Measurements from ENCODE around the gene RLIM.

RLIM gene

DNA sequence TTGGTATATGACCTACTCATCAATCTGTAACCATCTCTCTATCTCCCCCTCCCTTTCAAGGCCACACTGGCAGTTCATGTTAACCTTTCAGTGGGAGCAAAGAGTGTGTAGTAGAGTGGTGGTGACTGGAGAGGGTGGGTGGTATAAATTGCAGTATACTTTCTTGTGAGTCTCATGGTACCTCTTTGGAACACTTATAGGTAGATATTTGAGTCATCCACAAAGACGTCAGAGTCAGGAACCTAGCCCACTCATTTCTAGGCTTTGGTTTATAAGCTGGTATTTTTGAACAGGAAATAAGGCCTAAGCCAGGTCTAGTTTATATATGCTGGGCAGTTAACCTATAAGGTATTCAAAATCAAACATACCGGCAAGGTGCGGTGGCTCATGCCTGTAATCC, 36.3 kb downstream of the RLIM start:
- DNase-seq (ENCODE audit: low read depth), result no peak
- TF ChIP-seq POLR2A (IDR thresholded peaks at IDR 0.05; ENCODE audit: extremely low read depth, insufficient read length) (no peak), MYC (IDR thresholded peaks at IDR 0.05; ENCODE audit: low read depth, low read length) (no peak)
- TF ChIP-seq, protein P1, sequence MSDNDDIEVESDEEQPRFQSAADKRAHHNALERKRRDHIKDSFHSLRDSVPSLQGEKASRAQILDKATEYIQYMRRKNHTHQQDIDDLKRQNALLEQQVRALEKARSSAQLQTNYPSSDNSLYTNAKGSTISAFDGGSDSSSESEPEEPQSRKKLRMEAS (IDR thresholded peaks at IDR 0.05; ENCODE audit: low read depth, low read length), result no peak
- TF ChIP-seq, protein P2, sequence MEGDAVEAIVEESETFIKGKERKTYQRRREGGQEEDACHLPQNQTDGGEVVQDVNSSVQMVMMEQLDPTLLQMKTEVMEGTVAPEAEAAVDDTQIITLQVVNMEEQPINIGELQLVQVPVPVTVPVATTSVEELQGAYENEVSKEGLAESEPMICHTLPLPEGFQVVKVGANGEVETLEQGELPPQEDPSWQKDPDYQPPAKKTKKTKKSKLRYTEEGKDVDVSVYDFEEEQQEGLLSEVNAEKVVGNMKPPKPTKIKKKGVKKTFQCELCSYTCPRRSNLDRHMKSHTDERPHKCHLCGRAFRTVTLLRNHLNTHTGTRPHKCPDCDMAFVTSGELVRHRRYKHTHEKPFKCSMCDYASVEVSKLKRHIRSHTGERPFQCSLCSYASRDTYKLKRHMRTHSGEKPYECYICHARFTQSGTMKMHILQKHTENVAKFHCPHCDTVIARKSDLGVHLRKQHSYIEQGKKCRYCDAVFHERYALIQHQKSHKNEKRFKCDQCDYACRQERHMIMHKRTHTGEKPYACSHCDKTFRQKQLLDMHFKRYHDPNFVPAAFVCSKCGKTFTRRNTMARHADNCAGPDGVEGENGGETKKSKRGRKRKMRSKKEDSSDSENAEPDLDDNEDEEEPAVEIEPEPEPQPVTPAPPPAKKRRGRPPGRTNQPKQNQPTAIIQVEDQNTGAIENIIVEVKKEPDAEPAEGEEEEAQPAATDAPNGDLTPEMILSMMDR (IDR thresholded peaks at IDR 0.05; ENCODE audit: low read depth, low read length), result no peak
- H3K4me3 ChIP-seq (ENCODE audit: low read depth, low read length), result no peak overlapping the region

DNA sequence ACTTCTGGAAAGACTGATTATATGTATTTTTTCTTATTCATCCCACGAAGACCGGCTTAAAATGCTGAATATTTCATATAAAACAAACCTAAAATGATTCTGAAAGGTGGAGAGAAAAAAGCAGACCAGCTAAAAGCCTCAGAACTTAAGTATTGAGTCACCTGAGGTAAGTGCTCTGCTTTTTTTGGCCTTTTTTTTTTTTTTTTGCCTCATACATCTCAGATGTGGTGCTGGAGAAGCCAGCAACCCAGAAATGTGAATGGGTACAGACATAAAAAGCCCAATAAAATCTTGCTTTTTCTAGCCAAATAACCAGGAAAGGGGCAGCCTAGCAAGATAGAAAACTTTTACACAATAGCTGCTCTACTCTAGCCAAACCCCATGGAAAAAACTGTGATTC, 57.0 kb downstream of the RLIM start:
- no peak overlapping the region for H3K4me3 ChIP-seq (ENCODE audit: low read depth, low read length)
- TF ChIP-seq, protein P1 (IDR thresholded peaks at IDR 0.05; ENCODE audit: low read depth, low read length), result no peak
- no peak for TF ChIP-seq POLR2A (IDR thresholded peaks at IDR 0.05; ENCODE audit: extremely low read depth, insufficient read length)
- TF ChIP-seq, protein P2 (IDR thresholded peaks at IDR 0.05; ENCODE audit: low read depth, low read length), result no peak
- no peak for TF ChIP-seq MYC (IDR thresholded peaks at IDR 0.05; ENCODE audit: low read depth, low read length)
- DNase-seq (ENCODE audit: low read depth), result no peak

DNA sequence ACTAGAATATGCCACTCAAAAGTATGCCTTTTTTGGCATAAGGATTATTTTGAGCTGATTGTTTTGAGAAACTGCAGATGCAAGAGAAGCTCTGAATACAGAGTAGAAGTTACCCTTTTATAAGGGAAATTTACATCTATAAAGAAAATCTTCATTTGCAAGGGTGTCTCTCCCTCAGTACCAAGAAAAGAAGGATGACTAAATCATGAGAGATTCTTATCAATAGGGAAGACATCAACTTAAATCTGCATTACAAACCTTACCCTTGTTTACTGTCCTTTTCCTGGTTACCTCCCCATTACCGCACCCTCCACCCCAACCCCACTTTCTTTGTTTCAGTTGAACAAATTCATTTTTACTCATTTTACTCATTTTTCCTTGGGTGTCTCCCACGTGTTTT, 62.5 kb downstream of the RLIM start:
- DNase-seq (ENCODE audit: low read depth), result no peak
- no peak overlapping the region for H3K4me3 ChIP-seq (ENCODE audit: low read depth, low read length)
- TF ChIP-seq, protein P2 (IDR thresholded peaks at IDR 0.05; ENCODE audit: low read depth, low read length), result no peak
- no peak for TF ChIP-seq POLR2A (IDR thresholded peaks at IDR 0.05; ENCODE audit: extremely low read depth, insufficient read length)
- TF ChIP-seq, protein P1 (IDR thresholded peaks at IDR 0.05; ENCODE audit: low read depth, low read length), result no peak

DNA sequence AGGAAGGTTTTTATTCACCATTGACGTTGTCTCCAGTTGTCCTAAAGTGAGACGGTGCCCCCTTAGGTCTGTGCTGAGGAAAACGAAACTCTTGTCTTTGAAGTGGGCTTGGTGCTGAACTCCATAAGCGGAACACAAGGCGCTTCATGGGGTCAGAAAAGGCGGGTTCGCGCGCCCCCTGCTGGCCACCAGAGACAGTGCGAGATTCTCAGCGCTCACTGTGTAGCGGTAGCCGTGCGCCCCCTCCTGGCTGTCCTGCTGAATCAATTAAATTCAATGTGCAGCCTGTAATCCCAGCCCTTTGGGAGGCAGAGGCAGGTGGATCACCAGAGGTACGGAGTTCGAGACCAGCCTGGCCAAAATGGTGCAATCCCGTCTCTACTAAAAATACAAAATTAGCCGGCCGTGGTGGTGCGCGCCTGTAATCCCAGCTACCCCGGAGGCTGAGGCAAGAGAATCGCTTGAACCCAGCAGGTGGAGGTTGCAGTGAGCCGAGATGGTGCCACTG, 64.1 kb downstream of the RLIM start:
- TF ChIP-seq, protein P1 (IDR thresholded peaks at IDR 0.05; ENCODE audit: low read depth, low read length), result no peak
- TF ChIP-seq, protein P2 (IDR thresholded peaks at IDR 0.05; ENCODE audit: low read depth, low read length), result peak; percentile 81
- DNase-seq (ENCODE audit: low read depth), result peak; percentile 84
- H3K4me3 ChIP-seq (ENCODE audit: low read depth, low read length), result no peak overlapping the region

DNA sequence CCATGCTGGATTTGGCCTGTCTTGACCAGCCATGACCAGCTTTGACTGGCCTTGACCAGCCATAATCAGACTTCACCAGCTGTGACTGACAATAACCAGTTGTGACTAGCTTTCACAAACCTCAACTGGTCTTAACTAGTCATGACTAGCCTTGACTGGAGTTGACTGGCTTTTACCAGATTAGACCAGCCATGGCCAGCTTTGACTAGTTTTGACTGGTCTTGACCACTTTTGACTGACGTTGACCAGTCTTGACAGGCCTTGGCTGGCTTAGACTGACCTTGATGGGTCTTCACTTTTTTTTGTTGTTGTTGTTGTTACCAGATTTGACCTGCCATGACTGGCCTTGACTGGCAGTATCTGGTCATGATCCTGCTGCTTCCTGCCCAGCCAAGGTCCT, 67.4 kb downstream of the RLIM start:
- TF ChIP-seq MYC (IDR thresholded peaks at IDR 0.05; ENCODE audit: low read depth, low read length) (no peak), POLR2A (IDR thresholded peaks at IDR 0.05; ENCODE audit: extremely low read depth, insufficient read length) (no peak)
- TF ChIP-seq, protein P2 (IDR thresholded peaks at IDR 0.05; ENCODE audit: low read depth, low read length), result no peak
- TF ChIP-seq, protein P1 (IDR thresholded peaks at IDR 0.05; ENCODE audit: low read depth, low read length), result no peak
- H3K4me3 ChIP-seq (ENCODE audit: low read depth, low read length), result no peak overlapping the region
- DNase-seq (ENCODE audit: low read depth), result no peak
